LNCaP clone FGC (cell line): ENCODE data around the gene IL21R.

Experiments used
- DNase-seq: peaks from one replicate; pipeline ENCODE4 v3.0.0-alpha.2; 2011; ENCODE audit warnings: low read depth
- H3K4me3 ChIP-seq: 2 replicates; pipeline ENCODE4 v1.5.1; 2011; ENCODE audit warnings: mild to moderate bottlenecking, low read depth, low read length, control low read depth
- TF ChIP-seq, protein P1 (sequence below): IDR thresholded peaks from 2 replicates; pipeline ENCODE4 v1.5.1; 2012; ENCODE audit warnings: mild to moderate bottlenecking; ENCODE audit not compliant: control insufficient read depth, insufficient read depth; ENCODE audit errors: extremely low read depth

IL21R gene

DNA sequence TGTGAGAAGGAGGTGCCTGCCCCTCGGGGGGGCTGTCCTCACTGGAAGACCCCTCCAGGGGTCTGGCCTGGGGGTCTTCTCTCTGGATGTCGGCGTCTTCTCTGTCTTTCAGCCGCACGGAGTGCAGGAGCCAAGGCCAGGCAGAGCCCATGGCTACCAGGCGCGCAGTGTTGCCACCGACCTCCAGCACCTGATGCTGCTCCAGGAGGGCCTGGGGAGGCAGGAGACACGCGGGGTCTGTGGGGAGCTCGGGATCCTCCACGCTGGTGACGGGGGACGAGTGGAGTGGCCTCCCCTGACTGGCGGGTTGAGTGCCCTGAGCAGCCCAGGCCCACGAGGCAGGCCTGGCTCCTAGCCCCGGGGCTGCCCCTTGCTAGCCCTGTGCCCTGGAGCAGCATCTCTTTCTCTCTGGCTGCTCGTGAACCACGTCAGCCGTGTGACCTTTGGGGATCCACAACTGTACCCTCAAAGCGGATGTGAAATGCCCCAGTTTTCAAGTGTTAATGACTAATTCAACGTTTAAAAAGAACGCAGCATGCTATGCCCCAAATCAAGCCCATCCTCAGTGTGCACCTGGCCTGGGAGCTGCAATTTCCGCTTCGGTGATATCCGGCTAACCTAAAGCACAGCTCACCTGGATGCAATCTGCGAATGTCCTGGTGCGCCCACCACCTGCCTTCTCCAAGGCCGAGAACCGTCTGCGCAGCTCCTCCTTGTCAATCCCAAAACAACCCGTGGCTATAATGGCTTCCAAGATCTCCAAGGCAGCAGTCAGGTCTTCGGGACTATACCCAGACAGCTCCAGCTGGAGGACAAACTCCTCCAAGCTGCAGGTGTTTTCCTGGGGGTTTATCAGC is 62.9 kb downstream of the IL21R start:
- DNase-seq = no peak
- TF ChIP-seq, protein P1, sequence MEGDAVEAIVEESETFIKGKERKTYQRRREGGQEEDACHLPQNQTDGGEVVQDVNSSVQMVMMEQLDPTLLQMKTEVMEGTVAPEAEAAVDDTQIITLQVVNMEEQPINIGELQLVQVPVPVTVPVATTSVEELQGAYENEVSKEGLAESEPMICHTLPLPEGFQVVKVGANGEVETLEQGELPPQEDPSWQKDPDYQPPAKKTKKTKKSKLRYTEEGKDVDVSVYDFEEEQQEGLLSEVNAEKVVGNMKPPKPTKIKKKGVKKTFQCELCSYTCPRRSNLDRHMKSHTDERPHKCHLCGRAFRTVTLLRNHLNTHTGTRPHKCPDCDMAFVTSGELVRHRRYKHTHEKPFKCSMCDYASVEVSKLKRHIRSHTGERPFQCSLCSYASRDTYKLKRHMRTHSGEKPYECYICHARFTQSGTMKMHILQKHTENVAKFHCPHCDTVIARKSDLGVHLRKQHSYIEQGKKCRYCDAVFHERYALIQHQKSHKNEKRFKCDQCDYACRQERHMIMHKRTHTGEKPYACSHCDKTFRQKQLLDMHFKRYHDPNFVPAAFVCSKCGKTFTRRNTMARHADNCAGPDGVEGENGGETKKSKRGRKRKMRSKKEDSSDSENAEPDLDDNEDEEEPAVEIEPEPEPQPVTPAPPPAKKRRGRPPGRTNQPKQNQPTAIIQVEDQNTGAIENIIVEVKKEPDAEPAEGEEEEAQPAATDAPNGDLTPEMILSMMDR = no peak
- H3K4me3 ChIP-seq = no peak overlapping the region

GRCh38 chr16:27465483-27465879 is 63.5 kb downstream of the IL21R start:
- DNase-seq = no peak

DNA sequence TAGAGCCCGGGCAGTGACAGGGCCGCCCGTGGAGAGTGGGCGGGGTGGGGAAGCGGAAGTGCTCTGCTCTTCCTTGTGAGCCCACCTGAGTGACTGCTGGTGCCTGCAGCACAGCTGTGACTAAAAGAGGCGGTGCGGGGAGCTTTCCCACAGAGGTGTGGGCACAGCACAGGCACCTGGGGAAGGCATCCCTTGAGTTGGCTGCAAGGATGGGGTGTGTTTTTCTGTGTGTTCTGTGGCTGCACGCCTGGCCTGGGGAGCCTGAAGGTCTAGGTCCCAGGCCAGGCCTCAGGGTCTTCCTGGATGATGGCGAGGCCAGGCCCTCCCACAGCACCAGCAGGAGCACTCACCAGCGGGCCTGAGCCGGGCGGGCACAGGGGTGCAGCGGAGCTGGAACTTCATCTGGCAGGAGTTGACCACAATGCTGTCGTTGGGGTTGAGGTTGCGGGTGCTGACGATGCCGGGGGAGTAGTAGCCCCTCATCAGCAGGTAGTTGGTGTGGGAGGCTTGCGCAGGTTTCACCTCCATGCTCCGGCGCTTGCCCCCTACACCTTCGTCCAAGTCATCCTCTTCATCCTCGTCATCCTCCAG is 67.1 kb downstream of the IL21R start:
- DNase-seq = no peak
- TF ChIP-seq, protein P1 = no peak
- H3K4me3 ChIP-seq = no peak overlapping the region

More at GRCh38 chr16:27465483-27465879, 63.5 kb downstream of the IL21R start:
- no peak overlapping the region for H3K4me3 ChIP-seq
- TF ChIP-seq, protein P1 = no peak

DNA sequence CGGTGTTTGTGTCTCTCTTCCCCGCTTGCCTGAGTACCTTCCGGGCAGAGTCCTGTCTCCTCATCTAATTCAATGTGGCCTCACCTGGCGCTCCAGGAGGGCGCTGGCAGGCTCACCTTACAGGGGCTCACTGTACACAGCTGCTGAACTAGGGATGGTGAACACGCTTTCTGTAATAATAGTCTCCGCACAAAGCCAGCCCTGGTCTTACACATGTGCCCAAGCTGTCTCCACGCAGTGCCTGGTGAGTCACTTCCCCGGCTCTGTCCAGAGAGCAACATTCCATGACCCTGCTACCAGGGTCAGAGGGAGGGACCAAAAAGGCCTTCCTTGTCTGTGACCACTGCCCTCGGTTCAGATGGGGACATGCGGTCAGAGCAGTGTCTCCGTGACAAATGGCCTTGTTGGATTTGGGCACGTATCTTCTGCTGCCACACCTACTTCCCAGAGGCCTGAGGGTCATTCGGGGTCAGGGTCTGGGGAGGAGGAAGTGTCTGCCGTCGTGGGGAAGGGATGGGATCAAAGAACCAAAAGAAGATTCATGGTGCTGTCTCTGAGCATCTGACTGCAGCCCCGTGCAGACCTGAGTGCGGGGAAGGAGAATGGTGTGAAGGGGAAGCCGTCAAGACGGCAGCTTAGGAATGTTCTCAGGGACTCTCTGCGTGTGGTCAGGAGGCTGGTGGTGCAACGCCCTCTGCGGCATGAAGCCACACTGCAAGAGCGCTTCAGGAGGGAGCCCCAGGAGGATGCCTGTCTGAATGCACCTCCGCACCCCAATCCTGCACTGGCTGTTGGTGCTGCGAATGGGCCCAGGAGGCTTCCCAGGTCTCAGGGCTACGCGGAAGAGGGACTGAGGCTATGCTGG is 68.8 kb downstream of the IL21R start:
- DNase-seq = no peak
- TF ChIP-seq, protein P1 = no peak
- H3K4me3 ChIP-seq = no peak overlapping the region

- DNase-seq = no peak
- TF ChIP-seq, protein P1 = no peak
These were observed 69.7 kb downstream of the IL21R start for GRCh38 chr16:27471661-27472060.

GRCh38 chr16:27472091-27473020 is 70.4 kb downstream of the IL21R start:
- no peak for DNase-seq
- no peak overlapping the region for H3K4me3 ChIP-seq
- TF ChIP-seq, protein P1 = no peak

More at GRCh38 chr16:27471661-27472060, 69.7 kb downstream of the IL21R start:
- no peak overlapping the region for H3K4me3 ChIP-seq
